ENCODE data around the gene PRXL2A.
"Not testable (repeated sequence)": the region's sequence is repeated elsewhere in the genome, so short reads cannot be mapped to it uniquely, and the experiment has no call there.

Gene PRXL2A

GRCh38 chr10:80408242-80409101 is at the start of gene PRXL2A:
Gene PRXL2A (plus strand): TSS chr10:80408551. CDS start chr10:80420468, 11,917 bp downstream.
- DNase-seq (ENCODE audit: low read depth in 3 of 3) = peak; percentile 56 to 73 (median 61)

GRCh38 chr10:80358925-80359324 is 49.4 kb upstream of the PRXL2A start:
- not testable (repeated sequence) for DNase-seq (ENCODE audit: low read depth in 3 of 3)

- no peak for DNase-seq (ENCODE audit: low read depth in 3 of 3)
Observed at GRCh38 chr10:80359644-80360043, 48.7 kb upstream of the PRXL2A start.

GRCh38 chr10:80365510-80365909 is 42.8 kb upstream of the PRXL2A start:
- no peak for DNase-seq (ENCODE audit: low read depth in 3 of 3)

GRCh38 chr10:80371467-80371866 is 36.9 kb upstream of the PRXL2A start:
- DNase-seq (ENCODE audit: low read depth in 3 of 3) = no peak

GRCh38 chr10:80372675-80373074 is 35.7 kb upstream of the PRXL2A start:
- no peak for DNase-seq (ENCODE audit: low read depth in 3 of 3)

GRCh38 chr10:80373502-80373901 is 34.8 kb upstream of the PRXL2A start:
- no peak for DNase-seq (ENCODE audit: low read depth in 3 of 3)

GRCh38 chr10:80379701-80380100 is 28.6 kb upstream of the PRXL2A start:
- no peak for DNase-seq (ENCODE audit: low read depth in 3 of 3)

GRCh38 chr10:80380185-80380584 is 28.2 kb upstream of the PRXL2A start:
- DNase-seq (ENCODE audit: low read depth in 3 of 3) = no peak

- DNase-seq (ENCODE audit: low read depth in 3 of 3) = peak in 2 of 3 experiments; percentile 17 to 21
Observed at GRCh38 chr10:80382989-80383388, 25.4 kb upstream of the PRXL2A start.

GRCh38 chr10:80390740-80391139 is 17.6 kb upstream of the PRXL2A start:
- no peak for DNase-seq (ENCODE audit: low read depth in 3 of 3)

- no peak for DNase-seq (ENCODE audit: low read depth in 3 of 3)
Observed at GRCh38 chr10:80392250-80392649, 16.1 kb upstream of the PRXL2A start.

- DNase-seq (ENCODE audit: low read depth in 3 of 3) = no peak
Observed at GRCh38 chr10:80394358-80394916, 13.9 kb upstream of the PRXL2A start.

- DNase-seq (ENCODE audit: low read depth in 3 of 3) = no peak
Observed at GRCh38 chr10:80397014-80397413, 11.3 kb upstream of the PRXL2A start.

- DNase-seq (ENCODE audit: low read depth in 3 of 3) = no peak
Observed at GRCh38 chr10:80400136-80400804, 8.1 kb upstream of the PRXL2A start.

GRCh38 chr10:80405035-80405434 is 3.3 kb upstream of the PRXL2A start:
- no peak for DNase-seq (ENCODE audit: low read depth in 3 of 3)

- DNase-seq (ENCODE audit: low read depth in 3 of 3) = no peak
Observed at GRCh38 chr10:80405626-80406025, 2.7 kb upstream of the PRXL2A start.

GRCh38 chr10:80406204-80406603 is 2.1 kb upstream of the PRXL2A start:
- no peak for DNase-seq (ENCODE audit: low read depth in 3 of 3)

GRCh38 chr10:80407812-80408241 is 524 bp upstream of the PRXL2A start:
- DNase-seq (ENCODE audit: low read depth in 3 of 3) = peak; percentile 25 to 48 (median 35)

- DNase-seq (ENCODE audit: low read depth in 3 of 3) = no peak
Observed at GRCh38 chr10:80409121-80409520, 770 bp downstream of the PRXL2A start.

- no peak for DNase-seq (ENCODE audit: low read depth in 3 of 3)
Observed at GRCh38 chr10:80410122-80410521, 1.8 kb downstream of the PRXL2A start.

GRCh38 chr10:80410578-80411145 is 2.3 kb downstream of the PRXL2A start:
- no peak for DNase-seq (ENCODE audit: low read depth in 3 of 3)

All from stimulated activated CD4-positive, alpha-beta T cell treated with anti-CD3 and anti-CD28 coated beads, TNF-alpha, amount 100 ng/mL, for 4 hours (primary cell).